MCF 10A (cell line): ENCODE data around the gene ETV7. TPM values are rescaled to one million over a fixed set of nuclear protein-coding genes. Genes with fewer than 3 reads are reported as not detected.

Source experiments
- BruUV-seq: library from RNA; stranded (reverse); fragments of 400-500 nt; replicated peaks from 2 replicates; lab custom pipeline; 2021; lab: Mats Ljungman, UMichigan
- CTCF ChIA-PET: fragments of 300-600 bp; sonication (Branson Sonifier 250); formaldehyde crosslinking; extraction: SDS; loops from one replicate; lab custom pipeline; 2021; ENCODE audit warnings: antibody characterized with exemption, inconsistent platforms; lab: Yijun Ruan, JAX
- POLR2A ChIA-PET: fragments of 300-600, 350-650 bp; sonication (Branson Sonifier 250); formaldehyde crosslinking; extraction: SDS; loops from one replicate; lab custom pipeline; 2020; ENCODE audit warnings: antibody characterized with exemption, inconsistent platforms; lab: Yijun Ruan, JAX
- DNase-seq: peaks from one replicate; pipeline ENCODE4 v3.0.0-alpha.2; 2018; ENCODE audit not compliant: unreplicated experiment
- H3K27ac Mint-ChIP-seq: one replicate; pipeline ENCODE4 v1.8.0; 2022; ENCODE audit warnings: mild to moderate bottlenecking, low read depth, mixed read lengths; ENCODE audit not compliant: unreplicated experiment
- H3K27me3 Mint-ChIP-seq: one replicate; pipeline ENCODE4 v1.8.0; 2022; ENCODE audit warnings: mixed read lengths; ENCODE audit not compliant: insufficient read depth, unreplicated experiment
- H3K36me3 Mint-ChIP-seq: one replicate; pipeline ENCODE4 v1.8.0; 2022; ENCODE audit warnings: mild to moderate bottlenecking, moderate library complexity, mixed read lengths; ENCODE audit not compliant: insufficient read depth, unreplicated experiment
- H3K4me1 Mint-ChIP-seq: one replicate; pipeline ENCODE4 v1.8.0; 2022; ENCODE audit warnings: mixed read lengths; ENCODE audit not compliant: insufficient read depth, unreplicated experiment
- H3K4me3 Mint-ChIP-seq: one replicate; pipeline ENCODE4 v1.8.0; 2022; ENCODE audit warnings: mild to moderate bottlenecking, moderate library complexity, mixed read lengths; ENCODE audit not compliant: unreplicated experiment
- H3K9me3 Mint-ChIP-seq: one replicate; pipeline ENCODE4 v1.8.0; 2022; ENCODE audit warnings: mixed read lengths; ENCODE audit not compliant: unreplicated experiment
- CTCF ChIP-seq: fragments of 200-600 bp; IDR thresholded peaks from one replicate; pipeline ENCODE4 v1.8.0; 2022; ENCODE audit warnings: antibody characterized with exemption, mild to moderate bottlenecking; ENCODE audit not compliant: unreplicated experiment
- intact Hi-C: fragments of 100-400 bp; cut with micrococcal nuclease; formaldehyde crosslinking; loops from 2 replicates; pipeline ENCODE4 v1.14.1; 2022
- total RNA-seq: library from RNA; stranded (reverse); gene quantifications from 2 replicates; pipeline ENCODE4 v1.2.3, GENCODE V29; 2022

The ETV7 gene
- total RNA-seq, 1 experiment from 2014 or later, result 0.47 TPM

GRCh38 chr6:36371211-36371610 lies 16.3 kb downstream of the ETV7 start:
- BruUV-seq, result no TSS peak
- no peaks in the 10 kb centered on the region for H3K9me3 Mint-ChIP-seq
- H3K27me3 Mint-ChIP-seq, result peaks cover 13% of the 10 kb centered on the region
- ChIA-PET CTCF (interaction anchor here (0.6 kb wide), 4 partner anchors 9 to 1945 kb away, joined by 3 to 4 read pairs (median 3); partner anchors contain the start of gene RPS10), POLR2A (no interaction called here)
- no peaks in the 10 kb centered on the region for H3K36me3 Mint-ChIP-seq
- no peak for TF ChIP-seq CTCF
- H3K4me1 Mint-ChIP-seq, result peaks cover 21% of the 10 kb centered on the region
- no peak overlapping the region for H3K27ac Mint-ChIP-seq
- H3K4me3 Mint-ChIP-seq, result no peak overlapping the region
- intact Hi-C loops, result no loop called here
- DNase-seq, result no peak

- Mint-ChIP-seq H3K4me1 (peaks cover 21% of the 10 kb centered on the region), H3K36me3 (no peaks in the 10 kb centered on the region), H3K9me3 (no peaks in the 10 kb centered on the region), H3K4me3 (no peak overlapping the region), H3K27me3 (peaks cover 13% of the 10 kb centered on the region), H3K27ac (no peak overlapping the region)
- BruUV-seq, result no TSS peak
- POLR2A ChIA-PET, result no interaction called here
- CTCF ChIA-PET, result interaction anchor here (0.6 to 0.8 kb wide), 3 partner anchors 9 to 1944 kb away, joined by 3 read pairs; partner anchors contain the start of gene RPS10
- no peak for TF ChIP-seq CTCF
- no peak for DNase-seq
- intact Hi-C loops, result no loop called here
Observed at GRCh38 chr6:36370638-36371037, 16.8 kb downstream of the ETV7 start.

GRCh38 chr6:36368921-36369865 lies 18.3 kb downstream of the ETV7 start:
- H3K9me3 Mint-ChIP-seq, result no peaks in the 10 kb centered on the region
- H3K4me3 Mint-ChIP-seq, result no peak overlapping the region
- H3K27ac Mint-ChIP-seq, result no peak overlapping the region
- no peak for TF ChIP-seq CTCF
- ChIA-PET CTCF (interaction anchor here (0.7 to 1.2 kb wide), 6 partner anchors 8 to 141 kb away, joined by 3 read pairs; no protein-coding TSS in a partner anchor), POLR2A (interaction anchor here (0.7 to 1.5 kb wide), 2 partner anchors 34 to 50 kb away, joined by 3 to 6 read pairs; no protein-coding TSS in a partner anchor)
- peaks cover 21% of the 10 kb centered on the region for H3K4me1 Mint-ChIP-seq
- BruUV-seq, result no TSS peak
- H3K36me3 Mint-ChIP-seq, result no peaks in the 10 kb centered on the region
- DNase-seq, result peak; percentile 61
- H3K27me3 Mint-ChIP-seq, result peaks cover 13% of the 10 kb centered on the region
- intact Hi-C loops, result no loop called here

- intact Hi-C loops, result no loop called here
- no TSS peak for BruUV-seq
- TF ChIP-seq CTCF, result no peak
- H3K4me1 Mint-ChIP-seq, result peaks cover 15% of the 10 kb centered on the region
- peaks cover 13% of the 10 kb centered on the region for H3K27me3 Mint-ChIP-seq
- ChIA-PET CTCF (interaction anchor here (0.7 to 1.1 kb wide), 3 partner anchors 7 to 50 kb away, joined by 3 read pairs; no protein-coding TSS in a partner anchor), POLR2A (no interaction called here)
- no peaks in the 10 kb centered on the region for H3K36me3 Mint-ChIP-seq
- H3K4me3 Mint-ChIP-seq, result no peak overlapping the region
- no peak for DNase-seq
- H3K27ac Mint-ChIP-seq, result no peak overlapping the region
- no peaks in the 10 kb centered on the region for H3K9me3 Mint-ChIP-seq
Observed at GRCh38 chr6:36368421-36368820, 19.0 kb downstream of the ETV7 start.
